NCI-H1092 treated with DMSO at 0.1 percent for 48 hours (cell line): ENCODE data around the gene HEMGN.
A peak's percentile ranks its signal among the peaks of the same experiment; 100 is the strongest.

ENCODE experiments used
- DNase-seq: peaks from one replicate; lab custom pipeline; 2025; lab: John Stamatoyannopoulos, UW

Gene HEMGN

DNA sequence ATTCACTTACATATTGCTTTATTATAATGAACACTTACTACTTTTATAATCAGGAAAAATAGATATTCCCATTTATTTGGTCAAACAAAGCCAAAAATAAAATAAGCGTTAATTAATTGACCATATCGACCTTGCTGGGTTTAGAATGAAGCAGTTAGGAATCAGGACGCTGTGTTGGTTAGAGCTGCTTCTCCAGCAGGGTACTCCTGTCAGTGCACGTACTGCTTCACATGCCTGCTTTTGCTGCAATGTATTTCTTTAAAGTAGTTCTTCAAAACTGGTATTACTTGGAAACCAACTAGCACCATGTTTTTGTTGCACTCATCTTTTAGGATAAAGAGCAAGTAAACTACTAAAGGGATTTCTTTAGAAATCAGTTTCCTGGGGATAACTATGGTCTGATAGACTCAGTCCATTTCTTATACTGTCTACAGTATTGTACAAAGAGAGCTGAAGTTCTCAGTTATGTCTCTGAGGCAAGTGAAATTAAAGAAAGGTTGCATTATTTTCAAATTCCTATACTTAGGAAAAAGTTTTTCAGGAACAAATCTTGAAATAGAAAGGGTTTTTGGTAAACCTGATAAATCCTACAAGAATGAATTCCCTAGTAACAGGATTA lies 8.9 kb downstream of the HEMGN start:
- DNase-seq = no peak

- DNase-seq = no peak
These were observed 12.3 kb downstream of the HEMGN start for GRCh38 chr9:97925497-97926334.

- no peak for DNase-seq
These were observed 13.6 kb downstream of the HEMGN start for GRCh38 chr9:97924386-97924785.

DNA sequence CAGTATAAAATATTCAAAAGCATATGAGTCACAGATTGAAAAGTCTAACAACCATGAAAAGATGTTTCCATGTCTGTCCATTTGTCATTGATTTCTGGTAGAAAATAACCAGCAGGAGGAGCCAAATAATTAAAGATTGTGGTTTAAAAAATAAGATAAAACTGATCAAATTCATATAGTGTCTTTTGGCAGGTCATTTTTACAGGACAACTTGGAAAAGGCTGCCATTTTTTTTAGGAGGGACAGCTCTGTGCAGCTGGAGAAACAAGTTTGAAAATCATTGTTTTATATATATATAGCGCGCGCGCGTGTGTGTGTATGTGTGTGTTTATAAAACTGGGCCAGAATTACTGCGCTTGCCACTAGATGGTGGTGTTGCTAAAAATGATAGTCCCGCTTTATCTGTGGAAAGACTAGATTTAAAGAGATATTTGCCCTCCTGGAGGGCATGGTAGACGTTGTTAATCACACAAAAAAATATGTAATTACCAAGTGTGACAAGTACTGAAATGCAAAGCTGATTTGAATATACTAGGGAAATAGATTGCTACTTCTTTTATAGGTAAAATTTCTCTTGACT lies 14.4 kb downstream of the HEMGN start:
- DNase-seq = peak; percentile 92

- DNase-seq = peak; percentile 99
These were observed 15.8 kb downstream of the HEMGN start, which contains the start of gene TRMO for GRCh38 chr9:97921959-97922724. Gene TRMO, minus strand, starts transcription at chr9:97922500. Its CDS starts 7 bp downstream, at chr9:97922493.

DNA sequence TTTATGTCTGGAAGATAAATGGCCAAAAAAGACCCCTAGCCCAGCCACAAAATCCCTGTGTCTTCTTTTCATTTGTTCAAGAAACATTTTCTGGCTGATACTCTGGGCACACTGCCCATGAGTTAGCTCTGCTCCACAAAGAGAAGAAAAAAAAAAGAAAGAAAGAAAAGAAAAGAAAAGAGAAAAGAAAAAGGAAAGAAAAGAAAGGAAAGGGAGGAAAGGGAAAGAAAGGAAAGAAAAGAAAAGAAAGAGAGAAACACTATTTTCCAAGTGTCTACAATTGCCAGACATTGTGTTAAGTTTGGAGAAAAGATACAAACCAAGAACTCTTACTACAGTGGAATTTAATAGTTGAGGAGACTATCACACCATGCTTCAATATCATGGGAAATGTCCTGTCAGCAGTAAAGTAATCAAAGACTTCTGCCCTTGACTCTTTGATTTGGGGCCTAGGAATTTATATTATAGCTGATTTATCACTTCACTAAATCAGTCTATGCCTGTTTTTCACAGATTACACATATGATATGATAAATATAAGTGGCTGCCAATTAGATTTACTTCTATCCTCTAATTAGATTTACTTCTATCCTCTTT lies 18.7 kb downstream of the HEMGN start:
- no peak for DNase-seq

DNA sequence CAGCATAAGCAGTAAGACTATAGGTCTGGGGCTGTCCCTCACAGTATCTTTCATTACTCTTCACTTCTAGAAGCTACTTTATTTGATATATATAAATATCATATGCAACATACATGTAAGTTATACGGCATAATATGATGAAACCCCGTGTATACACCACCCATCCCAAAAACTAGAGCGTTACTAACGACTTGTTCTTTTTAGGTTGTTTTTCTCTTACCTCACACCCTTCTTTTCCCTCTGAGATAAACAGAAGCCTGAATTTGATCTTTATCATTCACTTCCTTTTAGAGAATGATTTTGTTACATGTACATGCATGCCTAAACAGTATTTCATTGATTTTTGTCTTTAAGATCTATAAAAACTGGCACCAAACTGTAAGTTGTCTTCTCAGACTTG lies 19.4 kb downstream of the HEMGN start:
- DNase-seq = no peak

DNA sequence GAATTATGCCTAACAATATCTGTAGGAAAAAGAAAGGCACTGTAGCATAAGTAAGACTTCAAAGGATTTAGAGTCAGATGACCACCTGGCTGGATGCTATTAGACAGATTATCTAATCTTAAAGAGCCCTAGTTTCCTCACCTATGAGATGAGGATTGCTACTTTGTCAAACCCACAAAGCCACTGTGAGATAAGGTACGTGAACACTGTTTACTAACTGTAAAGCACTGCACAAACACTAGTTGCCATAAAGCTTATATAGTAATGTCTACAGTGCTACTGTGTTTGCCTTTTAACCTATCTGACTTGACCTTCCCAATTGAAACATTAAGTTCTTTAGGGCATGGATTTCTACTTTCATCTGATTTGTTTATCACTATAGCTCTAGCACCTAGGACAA lies 26.0 kb downstream of the HEMGN start:
- DNase-seq = no peak

DNA sequence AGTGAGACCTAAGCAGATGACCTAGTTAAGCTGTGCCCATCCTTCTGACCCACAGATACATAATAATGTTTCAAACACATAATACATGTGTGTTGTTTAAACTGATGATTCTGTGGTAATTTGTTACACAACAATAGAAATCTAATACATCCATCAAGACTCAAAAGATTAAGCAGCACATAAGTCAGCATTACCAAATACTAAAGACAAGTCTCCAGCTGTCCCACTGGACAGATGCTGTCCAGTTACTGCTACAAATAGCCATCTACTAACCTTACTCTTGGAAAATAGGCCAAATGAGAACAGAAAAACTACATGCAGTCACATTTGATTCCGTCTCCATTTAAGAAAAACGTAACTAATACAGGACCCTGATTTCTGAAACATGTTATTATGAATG lies 26.4 kb downstream of the HEMGN start:
- no peak for DNase-seq

- no peak for DNase-seq
These were observed 27.6 kb downstream of the HEMGN start for GRCh38 chr9:97910357-97910756.

DNA sequence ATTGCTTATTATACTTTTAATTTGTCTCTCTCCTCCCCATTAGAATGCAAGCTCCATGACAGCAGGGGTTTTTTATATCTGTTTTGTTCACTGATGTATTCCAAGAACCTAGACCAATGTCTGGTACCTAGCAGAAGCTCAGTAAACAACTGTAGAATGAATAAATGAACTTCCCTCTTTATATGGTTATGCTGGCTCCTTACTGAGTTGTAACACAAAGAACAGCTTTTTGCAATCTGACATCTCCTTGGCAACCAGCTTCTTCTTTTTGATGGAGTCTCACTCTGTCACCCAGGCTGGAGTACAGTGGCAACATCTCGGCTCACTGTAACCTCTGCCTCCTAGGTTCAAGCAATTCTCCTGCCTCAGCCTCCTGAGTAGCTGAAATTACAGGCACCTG lies 29.3 kb downstream of the HEMGN start:
- DNase-seq = no peak

GRCh38 chr9:97907632-97908031 lies 30.3 kb downstream of the HEMGN start:
- no peak for DNase-seq

- DNase-seq = no peak
These were observed 30.9 kb downstream of the HEMGN start for GRCh38 chr9:97907046-97907445.

DNA sequence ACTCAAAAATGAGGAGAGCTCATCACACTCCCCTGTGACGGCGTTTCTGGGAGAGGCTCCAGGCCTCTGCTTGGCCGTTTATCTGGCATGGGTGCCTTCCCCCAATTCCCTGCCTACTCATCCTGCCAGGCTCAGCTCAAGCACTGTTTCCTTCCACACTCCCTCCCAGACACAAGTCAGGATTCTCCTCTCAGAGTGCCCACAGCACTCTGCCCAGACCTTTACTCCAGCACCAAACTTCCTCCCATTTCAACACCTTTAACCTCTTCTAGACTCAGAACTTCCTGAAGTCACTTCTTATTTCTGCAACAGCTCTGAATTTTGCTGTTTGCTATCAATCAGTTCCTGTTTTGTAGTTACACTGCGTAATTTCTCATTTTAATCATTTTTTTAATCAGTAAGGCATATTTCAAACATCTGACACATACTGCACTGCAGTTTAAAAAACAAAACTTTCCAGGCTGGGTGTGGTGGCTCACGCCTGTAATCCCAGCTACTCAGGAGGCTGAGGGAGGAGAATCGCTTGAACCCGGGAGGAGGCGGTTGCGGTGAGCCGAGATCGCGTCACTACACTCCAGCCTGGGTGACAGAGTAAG lies 31.6 kb downstream of the HEMGN start:
- DNase-seq = no peak

- DNase-seq = no peak
These were observed 32.7 kb downstream of the HEMGN start for GRCh38 chr9:97905228-97905627.

GRCh38 chr9:97904725-97905124 lies 33.2 kb downstream of the HEMGN start:
- no peak for DNase-seq

DNA sequence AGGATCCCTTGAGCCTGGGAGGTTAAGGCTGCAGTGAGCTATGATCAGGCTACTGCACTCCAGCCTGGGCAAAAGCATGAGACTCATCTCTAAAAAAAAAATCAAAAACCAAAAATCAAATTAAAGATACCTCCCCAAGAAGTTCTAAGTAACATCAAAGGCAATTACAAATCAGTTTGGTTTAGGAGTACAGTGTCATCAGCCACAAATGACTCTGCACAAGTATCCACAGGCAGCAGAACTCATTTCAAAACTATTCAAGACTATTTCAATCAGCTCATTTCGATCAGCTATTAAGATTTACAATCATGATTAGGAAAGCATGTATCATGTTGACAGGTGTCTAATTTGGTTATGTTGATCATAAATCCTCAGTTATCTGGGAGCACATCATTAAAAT lies 34.8 kb downstream of the HEMGN start:
- no peak for DNase-seq

GRCh38 chr9:97900738-97901565 lies 37.0 kb downstream of the HEMGN start:
- peak; percentile 5 for DNase-seq

GRCh38 chr9:97900103-97900737 lies 37.8 kb downstream of the HEMGN start:
- no peak for DNase-seq

DNA sequence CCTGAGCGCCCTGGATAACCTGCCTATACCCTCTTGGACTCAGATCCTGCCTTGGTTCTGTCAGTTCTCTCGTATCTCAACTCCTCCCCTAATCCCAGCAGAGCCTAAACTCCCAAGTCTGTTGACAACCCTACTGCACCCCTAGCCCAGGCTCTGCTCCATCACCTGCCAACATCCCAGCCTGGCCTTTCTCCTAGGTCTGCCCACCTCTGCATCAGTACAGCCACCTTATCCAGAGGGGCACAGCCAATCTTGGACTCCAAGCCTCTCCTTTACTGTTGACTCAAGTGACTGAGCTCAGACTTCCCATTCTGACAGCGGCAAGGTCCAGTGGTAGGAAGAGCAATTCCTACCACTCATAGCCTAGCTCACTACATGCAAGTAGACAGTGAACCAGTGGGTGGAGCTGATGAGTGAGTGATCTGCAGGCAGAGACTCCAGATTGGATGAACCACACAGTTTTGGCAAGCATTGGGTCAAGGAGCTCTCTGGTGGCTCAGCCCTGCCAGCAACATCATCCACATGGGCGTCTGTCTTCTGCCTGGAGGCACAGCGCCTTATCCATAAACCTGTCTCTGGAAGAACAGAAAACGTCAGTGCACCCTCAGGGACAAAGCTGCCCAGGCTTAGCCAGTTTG lies 42.2 kb downstream of the HEMGN start:
- DNase-seq = no peak
